K562 (cell line): ENCODE measurements around the gene ACADM. TPM values are rescaled to one million over a fixed set of nuclear protein-coding genes. Genes with fewer than 3 reads are reported as not detected.
A peak's percentile ranks its signal among the peaks of the same experiment; 100 is the strongest.

Source experiments
- CBX1 ChIP-seq: sonication (generic); IDR thresholded peaks from 2 replicates; pipeline ENCODE4 v1.6.1; 2016; ENCODE audit warnings: antibody characterized with exemption, low read depth, mild to moderate bottlenecking
- CBX3 ChIP-seq, 2 experiments: IDR thresholded peaks; 1 replicate in 1 of 2; 2 replicates in 1 of 2; pipeline ENCODE4 v1.6.1; 2012; ENCODE audit warnings: inconsistent platforms in 2 of 2, low read length in 2 of 2, borderline replicate concordance in 1 of 2, control low read depth in 1 of 2
- DEAF1 ChIP-seq: fragments of 450-650 bp; formaldehyde crosslinking; IDR thresholded peaks from 2 replicates; pipeline ENCODE4 v1.4.0; 2020; ENCODE audit warnings: mild to moderate bottlenecking, moderate library complexity
- EP400 ChIP-seq: fragments of 450-650 bp; IDR thresholded peaks from 2 replicates; pipeline ENCODE4 v1.6.1; 2017; ENCODE audit warnings: antibody characterized with exemption, mild to moderate bottlenecking, moderate library complexity
- ETV1 ChIP-seq: fragments of 450-650 bp; conservative IDR thresholded peaks from 2 replicates; pipeline ENCODE4 v1.6.1; 2016; ENCODE audit warnings: missing genetic modification characterization, control low read depth, low read depth, missing compliant biosample characterization
- GABPA ChIP-seq: fragments of 200-800 bp; sonication (Bioruptor generic); conservative IDR thresholded peaks from 2 replicates; pipeline ENCODE4 v1.6.1; 2016; ENCODE audit warnings: low read depth, missing genetic modification characterization, missing compliant biosample characterization
- GATAD2A ChIP-seq: fragments of 450-650 bp; IDR thresholded peaks from 2 replicates; pipeline ENCODE4 v1.6.1; 2017
- HNRNPH1 ChIP-seq: fragments of 200-400 bp; formaldehyde crosslinking; optimal IDR thresholded peaks from 2 replicates; pipeline ENCODE3; 2017; ENCODE audit warnings: low read depth, mild to moderate bottlenecking, low read length, moderate library complexity
- ILF3 ChIP-seq: fragments of 450-650 bp; IDR thresholded peaks from 2 replicates; pipeline ENCODE4 v1.6.1; 2018; ENCODE audit warnings: antibody characterized with exemption, mild to moderate bottlenecking, moderate library complexity, borderline replicate concordance
- MLX ChIP-seq, 2 experiments: fragments of 450-650 bp in 1 of 2; sonication (generic) in 1 of 2; formaldehyde crosslinking; conservative IDR thresholded peaks; 2 replicates each; pipeline versions ENCODE4 v1.4.0 to v1.8.1; 2020 to 2022; ENCODE audit warnings: mild to moderate bottlenecking in 1 of 2, missing genetic modification reagents in 1 of 2
- NFE2 ChIP-seq: IDR thresholded peaks from 2 replicates; pipeline ENCODE4 v1.6.1; 2014; ENCODE audit warnings: antibody characterized with exemption, low read depth
- NR2C2 ChIP-seq, 2 experiments: fragments of 200-800 bp in 1 of 2; sonication (Bioruptor generic) in 1 of 2; sonication (generic) in 1 of 2; formaldehyde crosslinking in 1 of 2; IDR thresholded peaks; 2 replicates each; pipeline versions ENCODE4 v1.6.1 to v1.8.0; 2016 to 2022; ENCODE audit warnings: mild to moderate bottlenecking in 1 of 2, missing compliant biosample characterization in 1 of 2, missing genetic modification characterization in 1 of 2, missing genetic modification reagents in 1 of 2
- PHTF2 ChIP-seq: fragments of 250-450 bp; sonication (Bioruptor Pico); IDR thresholded peaks from 2 replicates; pipeline ENCODE4 v1.5.0; 2021; ENCODE audit warnings: mild to moderate bottlenecking
- POU5F1 ChIP-seq: fragments of 150-350 bp; IDR thresholded peaks from 2 replicates; pipeline ENCODE4 v1.6.1; 2014; ENCODE audit warnings: borderline replicate concordance, low read length, low read depth, mild to moderate bottlenecking; ENCODE audit not compliant: partially characterized antibody
- RBM22 ChIP-seq: fragments of 200-400 bp; formaldehyde crosslinking; IDR thresholded peaks from 2 replicates; pipeline ENCODE4 v1.6.1; 2018; ENCODE audit warnings: low read length, low read depth; ENCODE audit not compliant: poor library complexity, severe bottlenecking
- SNRNP70 ChIP-seq: fragments of 200-400 bp; formaldehyde crosslinking; optimal IDR thresholded peaks from 2 replicates; pipeline ENCODE3; 2017; ENCODE audit warnings: low read depth, low read length
- ZC3H8 ChIP-seq: fragments of 450-650 bp; IDR thresholded peaks from 2 replicates; pipeline ENCODE4 v1.6.1; 2017
- ZKSCAN8 ChIP-seq: fragments of 200-800 bp; sonication (Bioruptor generic); IDR thresholded peaks from 2 replicates; pipeline ENCODE4 v1.6.1; 2016; ENCODE audit warnings: missing genetic modification characterization, missing compliant biosample characterization
- ZNF12 ChIP-seq: sonication (generic); formaldehyde crosslinking; IDR thresholded peaks from 2 replicates; pipeline ENCODE4 v1.4.0; 2020; ENCODE audit warnings: mild to moderate bottlenecking, missing genetic modification reagents
- ZNF347 ChIP-seq: fragments of 450-650 bp; formaldehyde crosslinking; IDR thresholded peaks from 2 replicates; pipeline ENCODE4 v1.4.0; 2020; ENCODE audit warnings: low read depth, mild to moderate bottlenecking, moderate library complexity
- ZNF584 ChIP-seq: fragments of 200-800 bp; sonication (Bioruptor generic); IDR thresholded peaks from 2 replicates; pipeline ENCODE4 v1.6.1; 2016; ENCODE audit warnings: low read depth, mild to moderate bottlenecking, missing genetic modification characterization, missing compliant biosample characterization
- ZZZ3 ChIP-seq: fragments of 450-650 bp; IDR thresholded peaks from 2 replicates; pipeline ENCODE4 v1.6.1; 2016; ENCODE audit warnings: antibody characterized with exemption, mild to moderate bottlenecking, moderate library complexity
- polyA plus RNA-seq, 8 experiments: library from polyadenylated mRNA; depleted of rRNA in 4 of 8; stranded (reverse) in 5 of 8; unstranded in 3 of 8; fragments of >200 nt; fragmentation: Nextera tagmentation in 2 of 8; fragmentation: Illumina TruSeq in 1 of 8; extraction: Ambion mirVana in 2 of 8; extraction: Trizol in 1 of 8; gene quantifications; 2 replicates each; pipeline versions ENCODE4 v1.2.1 to v1.2.3, GENCODE V29; 2011 to 2014; ENCODE audit warnings: inconsistent platforms in 1 of 8, missing spikeins in 1 of 8
- total RNA-seq, 7 experiments: library from RNA; depleted of rRNA in 6 of 7; stranded (reverse); fragments of >200 nt in 6 of 7; fragmentation: Illumina TruSeq in 2 of 7; extraction: Trizol in 2 of 7; gene quantifications; 2 replicates each; pipeline versions ENCODE4 v1.2.1 to v1.2.3, GENCODE V29; 2011 to 2021; ENCODE audit warnings: low replicate concordance in 1 of 7
- TF ChIP-seq, protein P1 (sequence below): sonication (generic); formaldehyde crosslinking; IDR thresholded peaks from 2 replicates; pipeline ENCODE4 v1.5.0; 2020; ENCODE audit warnings: missing genetic modification reagents

Gene ACADM
- total and polyA plus RNA-seq, 9 of the 15 experiments (the other 6 are each of a cell fraction or from before 2014, with no cell fraction given): 82.5 to 156 (median 123) TPM

- TF ChIP-seq ZNF347 (CRISPR knock-in tag) (peak; percentile 78), POU5F1 (no peak), CBX3 (IDR thresholded peaks at IDR 0.05; ENCODE audit: borderline replicate concordance in 1 of 2, low read length in 2 of 2) (peak in 1 of 2 experiments; percentile 38; a peak in 1 of 3 replicates), NR2C2 (CRISPR knock-in tag; IDR thresholded peaks at IDR 0.05) (no peak; the same call in 1 of the 2 replicates), NR2C2 (tag; IDR thresholded peaks at IDR 0.05) (no peak), ETV1 (no peak), RBM22 (peak; percentile 97), ZNF584 (CRISPR knock-in tag) (no peak), ZZZ3 (no peak), EP400 (no peak), ILF3 (peak; percentile 93), ZC3H8 (no peak), PHTF2 (CRISPR knock-in tag) (0 out of 2 replicates have a peak, but pooled peaks have one; percentile 36), MLX (CRISPR knock-in tag; conservative IDR thresholded peaks at IDR 0.05) (no peak), HNRNPH1 (no peak), DEAF1 (CRISPR knock-in tag) (0 out of 2 replicates have a peak, but pooled peaks have one; percentile 6), NFE2 (no peak), ZNF12 (CRISPR knock-in tag) (no peak), GATAD2A (no peak), SNRNP70 (peak; percentile 99), ZKSCAN8 (CRISPR knock-in tag) (no peak), GABPA (tag) (no peak), CBX1 (no peak; the same call in 1 of the 2 replicates)
- TF ChIP-seq, protein P1, sequence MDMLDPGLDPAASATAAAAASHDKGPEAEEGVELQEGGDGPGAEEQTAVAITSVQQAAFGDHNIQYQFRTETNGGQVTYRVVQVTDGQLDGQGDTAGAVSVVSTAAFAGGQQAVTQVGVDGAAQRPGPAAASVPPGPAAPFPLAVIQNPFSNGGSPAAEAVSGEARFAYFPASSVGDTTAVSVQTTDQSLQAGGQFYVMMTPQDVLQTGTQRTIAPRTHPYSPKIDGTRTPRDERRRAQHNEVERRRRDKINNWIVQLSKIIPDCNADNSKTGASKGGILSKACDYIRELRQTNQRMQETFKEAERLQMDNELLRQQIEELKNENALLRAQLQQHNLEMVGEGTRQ (CRISPR knock-in tag): no peak
These were observed 72.1 kb downstream of the ACADM start, which contains the start of gene MSH4 (continued) for GRCh38 chr1:75796376-75797272.
